GM21515 (cell line): ENCODE data around the gene MAST3.
A peak's percentile ranks its signal among the peaks of the same experiment; 100 is the strongest.
"Not testable (repeated sequence)": the region's sequence is repeated elsewhere in the genome, so short reads cannot be mapped to it uniquely, and the experiment has no call there.

Experiments
- ATAC-seq: cut with Tn5 transposase; IDR thresholded peaks from one replicate; pipeline ENCODE4 v1.9.1; 2021; ENCODE audit not compliant: unreplicated experiment

MAST3 gene

GRCh38 chr19:18085702-18086457, 11.7 kb upstream of the MAST3 start:
- no peak for ATAC-seq

GRCh38 chr19:18086590-18087138, 10.9 kb upstream of the MAST3 start, which contains the start of gene IL12RB1:
TSS of gene IL12RB1 (minus strand) at chr19:18086934. CDS start at chr19:18086823, 111 bp downstream.
- ATAC-seq: no peak

GRCh38 chr19:18089096-18089541, 8.5 kb upstream of the MAST3 start:
- ATAC-seq: not testable (repeated sequence)

GRCh38 chr19:18089726-18090125, 7.9 kb upstream of the MAST3 start:
- ATAC-seq: no peak

- ATAC-seq: no peak
These were observed 6.9 kb upstream of the MAST3 start for GRCh38 chr19:18090545-18091216.

GRCh38 chr19:18091217-18091608, 6.4 kb upstream of the MAST3 start:
- no peak for ATAC-seq

GRCh38 chr19:18093439-18094161, 4.0 kb upstream of the MAST3 start:
- ATAC-seq: no peak

GRCh38 chr19:18096258-18096657, 1.3 kb upstream of the MAST3 start:
- no peak for ATAC-seq

- ATAC-seq: no peak
These were observed 664 bp downstream of the MAST3 start for GRCh38 chr19:18097993-18098890.

GRCh38 chr19:18098891-18099622, 1.5 kb downstream of the MAST3 start:
- peak; percentile 52 for ATAC-seq

GRCh38 chr19:18099623-18099995, 2.0 kb downstream of the MAST3 start:
- no peak for ATAC-seq

- no peak for ATAC-seq
These were observed 3.1 kb downstream of the MAST3 start for GRCh38 chr19:18100710-18101109.

GRCh38 chr19:18101268-18101667, 3.7 kb downstream of the MAST3 start:
- no peak for ATAC-seq

- ATAC-seq: no peak
These were observed 5.5 kb downstream of the MAST3 start for GRCh38 chr19:18102916-18103542.

- ATAC-seq: no peak
These were observed 7.2 kb downstream of the MAST3 start for GRCh38 chr19:18104793-18105131.

GRCh38 chr19:18105259-18105658, 7.7 kb downstream of the MAST3 start:
- not testable (repeated sequence) for ATAC-seq

GRCh38 chr19:18107235-18107634, 9.7 kb downstream of the MAST3 start:
- ATAC-seq: no peak

GRCh38 chr19:18108897-18109296, 11.3 kb downstream of the MAST3 start:
- ATAC-seq: no peak

- no peak for ATAC-seq
These were observed 11.8 kb downstream of the MAST3 start for GRCh38 chr19:18109341-18109732.
